ENCODE results near the gene ADAMTS1.

DNA sequence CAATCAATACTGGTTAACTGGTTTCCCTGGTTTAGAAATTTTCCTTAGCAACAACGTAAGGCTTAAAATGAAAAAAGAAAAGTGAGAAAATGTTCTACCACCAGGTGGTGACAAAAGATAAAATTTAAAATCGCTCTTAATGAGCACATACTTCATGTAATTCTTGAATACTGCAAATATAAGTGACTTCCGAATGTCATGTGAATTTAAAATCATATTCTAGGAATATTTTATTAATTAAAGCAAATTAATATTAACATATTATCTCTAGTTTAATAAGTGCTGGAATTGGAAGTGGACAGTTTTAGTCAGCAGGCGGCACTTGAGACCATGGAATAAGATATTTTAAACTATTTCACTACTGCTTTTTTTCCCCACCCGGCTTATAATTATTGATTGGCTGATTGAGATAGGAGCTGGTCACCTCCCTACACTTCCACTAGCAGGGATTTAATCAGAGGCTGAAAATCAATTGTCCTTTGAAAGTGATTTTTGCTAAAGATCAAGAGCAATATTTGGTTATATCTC lies 5.0 kb upstream of the ADAMTS1 start:
- TF ChIP-seq CTCF (IDR thresholded peaks at IDR 0.05) (peak; percentile 46; the same call in 1 of the 2 replicates), ATF2 (CRISPR knock-in tag; IDR thresholded peaks at IDR 0.05; ENCODE audit: borderline replicate concordance, low read depth) (no peak), ZMAT4 (CRISPR knock-in tag; IDR thresholded peaks at IDR 0.05) (no peak), ZNF396 (CRISPR knock-in tag; IDR thresholded peaks at IDR 0.05; ENCODE audit: borderline replicate concordance) (no peak), RORB (CRISPR knock-in tag; IDR thresholded peaks at IDR 0.05) (no peak), ZBTB21 (CRISPR knock-in tag; IDR thresholded peaks at IDR 0.05; ENCODE audit: borderline replicate concordance) (no peak), ZNF219 (CRISPR knock-in tag; IDR thresholded peaks at IDR 0.05; ENCODE audit: borderline replicate concordance) (no peak), NR2C2 (CRISPR knock-in tag; IDR thresholded peaks at IDR 0.05) (no peak)
- TF ChIP-seq, protein P1, sequence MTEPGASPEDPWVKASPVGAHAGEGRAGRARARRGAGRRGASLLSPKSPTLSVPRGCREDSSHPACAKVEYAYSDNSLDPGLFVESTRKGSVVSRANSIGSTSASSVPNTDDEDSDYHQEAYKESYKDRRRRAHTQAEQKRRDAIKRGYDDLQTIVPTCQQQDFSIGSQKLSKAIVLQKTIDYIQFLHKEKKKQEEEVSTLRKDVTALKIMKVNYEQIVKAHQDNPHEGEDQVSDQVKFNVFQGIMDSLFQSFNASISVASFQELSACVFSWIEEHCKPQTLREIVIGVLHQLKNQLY (CRISPR knock-in tag; IDR thresholded peaks at IDR 0.05) = no peak
- TF ChIP-seq, protein P2, sequence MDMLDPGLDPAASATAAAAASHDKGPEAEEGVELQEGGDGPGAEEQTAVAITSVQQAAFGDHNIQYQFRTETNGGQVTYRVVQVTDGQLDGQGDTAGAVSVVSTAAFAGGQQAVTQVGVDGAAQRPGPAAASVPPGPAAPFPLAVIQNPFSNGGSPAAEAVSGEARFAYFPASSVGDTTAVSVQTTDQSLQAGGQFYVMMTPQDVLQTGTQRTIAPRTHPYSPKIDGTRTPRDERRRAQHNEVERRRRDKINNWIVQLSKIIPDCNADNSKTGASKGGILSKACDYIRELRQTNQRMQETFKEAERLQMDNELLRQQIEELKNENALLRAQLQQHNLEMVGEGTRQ (CRISPR knock-in tag; IDR thresholded peaks at IDR 0.05) = no peak

All from WTC11 (cell line).